ENCODE results near the gene ZNF621. TPM values are rescaled to one million over a fixed set of nuclear protein-coding genes. Genes with fewer than 3 reads are reported as not detected.

ZNF621 gene
- 18.5 TPM for polyA plus RNA-seq (2013, experiment 1 of 2)
- polyA plus RNA-seq (2013, experiment 2 of 2) = 17.4 TPM

- Histone ChIP-seq H3K4me1 (ENCODE audit: control insufficient read depth, insufficient read depth, low read length, poor library complexity, severe bottlenecking) (no peaks in the 10 kb centered on the region), H3K4me3 (ENCODE audit: extremely low read depth, insufficient read depth, low read length, poor library complexity, severe bottlenecking) (peak within 1 kb of the TSS; percentile 68), H3K36me3 (ENCODE audit: control insufficient read depth, insufficient read depth, low read length) (peaks cover 30% of the 10 kb centered on the region), H3K9me3 (ENCODE audit: control insufficient read depth, low read length) (no peaks in the 10 kb centered on the region), H3K27ac (ENCODE audit: low read depth, low read length, severe bottlenecking) (peak within 1 kb of the TSS; percentile 80)
- WGBS, 2 experiments (ENCODE audit: insufficient coverage in 2 of 2) = 0 to 2% methylated on average over 47 to 49 of the region's 59 CpGs
Measured at GRCh38 chr3:40524568-40525285, at the start of gene ZNF621. Gene ZNF621 (plus strand): TSS chr3:40524960. CDS start chr3:40525841, 881 bp downstream.

DNA sequence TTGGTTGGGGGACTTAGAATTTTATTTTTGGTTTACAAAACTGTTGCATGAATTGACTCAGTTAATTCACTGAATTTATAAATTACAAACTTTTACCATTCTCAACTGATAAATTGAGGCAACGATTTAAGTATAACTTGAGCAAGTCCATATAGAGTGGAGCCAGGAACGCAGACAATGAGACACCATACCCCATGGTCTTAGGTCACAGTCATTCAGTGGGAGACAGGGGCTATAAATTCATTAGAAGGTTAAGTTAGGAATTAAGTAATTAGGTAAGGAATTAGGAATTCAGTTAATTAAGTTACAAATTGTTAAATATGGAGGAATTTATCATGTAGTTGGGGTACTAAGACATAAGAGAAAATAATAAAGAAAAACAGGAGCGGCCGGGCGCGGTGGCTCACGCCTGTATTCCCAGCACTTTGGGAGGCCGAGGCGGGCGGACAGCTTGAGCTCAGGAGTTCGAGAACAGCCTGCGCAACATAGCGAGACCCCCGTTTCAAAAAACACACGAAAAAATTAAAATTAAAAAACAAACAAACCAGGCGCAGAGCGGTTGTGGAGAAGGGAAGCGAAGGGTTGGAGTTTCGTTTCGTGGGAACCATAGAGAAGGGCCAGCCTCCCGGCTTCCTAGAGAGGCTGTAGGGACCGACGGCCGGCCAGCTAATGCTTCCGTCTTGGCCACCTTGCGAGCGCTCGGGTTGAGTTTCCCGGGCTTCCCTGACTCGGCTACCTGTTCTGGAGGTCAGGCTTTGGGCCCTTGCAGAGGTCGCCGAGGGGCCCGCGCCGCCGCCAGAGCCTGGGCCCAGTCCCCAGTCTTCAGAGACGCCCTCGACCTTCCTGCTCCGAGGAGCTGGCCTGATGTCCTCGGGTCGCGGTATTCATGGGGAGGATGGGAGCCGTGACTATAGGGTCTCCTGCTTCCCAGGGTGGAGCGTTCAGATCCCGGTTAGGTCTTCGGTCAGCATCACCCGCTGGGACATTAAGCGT lies 48.0 kb upstream of the ZNF621 start, which contains the start of gene ZNF619:
TSS of gene ZNF619 (plus strand) at position 645 of the 993 bp plus-strand sequence. CDS start 858 bp downstream, outside the sequence.
- Histone ChIP-seq H3K9me3 (ENCODE audit: control insufficient read depth, low read length) (no peaks in the 10 kb centered on the region), H3K4me3 (ENCODE audit: extremely low read depth, insufficient read depth, low read length, poor library complexity, severe bottlenecking) (peak within 1 kb of the TSS; percentile 45), H3K27ac (ENCODE audit: low read depth, low read length, severe bottlenecking) (no peak within 1 kb of the TSS), H3K4me1 (ENCODE audit: control insufficient read depth, insufficient read depth, low read length, poor library complexity, severe bottlenecking) (no peaks in the 10 kb centered on the region), H3K36me3 (ENCODE audit: control insufficient read depth, insufficient read depth, low read length) (no peaks in the 10 kb centered on the region)
- 55 to 84% methylated on average over 39 to 45 of the region's 48 CpGs for WGBS, 2 experiments (ENCODE audit: insufficient coverage in 2 of 2)

- no peaks in the 10 kb centered on the region for H3K9me3 ChIP-seq (ENCODE audit: control insufficient read depth, low read length)
- H3K4me3 ChIP-seq (ENCODE audit: extremely low read depth, insufficient read depth, low read length, poor library complexity, severe bottlenecking) = peak overlapping the region; percentile 45
- no peaks in the 10 kb centered on the region for H3K4me1 ChIP-seq (ENCODE audit: control insufficient read depth, insufficient read depth, low read length, poor library complexity, severe bottlenecking)
- no peak overlapping the region for H3K27ac ChIP-seq (ENCODE audit: low read depth, low read length, severe bottlenecking)
- 76% methylated on average over 3 of the region's 4 CpGs for WGBS, 2 experiments (ENCODE audit: insufficient coverage in 2 of 2)
- no peaks in the 10 kb centered on the region for H3K36me3 ChIP-seq (ENCODE audit: control insufficient read depth, insufficient read depth, low read length)
Measured at GRCh38 chr3:40477666-40478065, 47.1 kb upstream of the ZNF621 start.

GRCh38 chr3:40487172-40487571 lies 37.6 kb upstream of the ZNF621 start:
- no peak overlapping the region for H3K27ac ChIP-seq (ENCODE audit: low read depth, low read length, severe bottlenecking)
- H3K4me3 ChIP-seq (ENCODE audit: extremely low read depth, insufficient read depth, low read length, poor library complexity, severe bottlenecking) = no peak overlapping the region
- H3K9me3 ChIP-seq (ENCODE audit: control insufficient read depth, low read length) = peaks cover 12% of the 10 kb centered on the region
- H3K4me1 ChIP-seq (ENCODE audit: control insufficient read depth, insufficient read depth, low read length, poor library complexity, severe bottlenecking) = no peaks in the 10 kb centered on the region
- WGBS, 2 experiments (ENCODE audit: insufficient coverage in 2 of 2) = 88 to 92% methylated on average over 2 to 3 of the region's 3 CpGs
- peaks cover 3% of the 10 kb centered on the region for H3K36me3 ChIP-seq (ENCODE audit: control insufficient read depth, insufficient read depth, low read length)

- Histone ChIP-seq H3K36me3 (ENCODE audit: control insufficient read depth, insufficient read depth, low read length) (peaks cover 1% of the 10 kb centered on the region), H3K4me3 (ENCODE audit: extremely low read depth, insufficient read depth, low read length, poor library complexity, severe bottlenecking) (no peak overlapping the region), H3K27ac (ENCODE audit: low read depth, low read length, severe bottlenecking) (no peak overlapping the region), H3K4me1 (ENCODE audit: control insufficient read depth, insufficient read depth, low read length, poor library complexity, severe bottlenecking) (no peaks in the 10 kb centered on the region), H3K9me3 (ENCODE audit: control insufficient read depth, low read length) (peaks cover 12% of the 10 kb centered on the region)
- WGBS, 2 experiments (ENCODE audit: insufficient coverage in 2 of 2) = 93% methylated on average over 3 of the region's 5 CpGs; no CpG with 5 or more reads in 1 of the 2 experiments
Measured at GRCh38 chr3:40490916-40491315, 33.8 kb upstream of the ZNF621 start.

DNA sequence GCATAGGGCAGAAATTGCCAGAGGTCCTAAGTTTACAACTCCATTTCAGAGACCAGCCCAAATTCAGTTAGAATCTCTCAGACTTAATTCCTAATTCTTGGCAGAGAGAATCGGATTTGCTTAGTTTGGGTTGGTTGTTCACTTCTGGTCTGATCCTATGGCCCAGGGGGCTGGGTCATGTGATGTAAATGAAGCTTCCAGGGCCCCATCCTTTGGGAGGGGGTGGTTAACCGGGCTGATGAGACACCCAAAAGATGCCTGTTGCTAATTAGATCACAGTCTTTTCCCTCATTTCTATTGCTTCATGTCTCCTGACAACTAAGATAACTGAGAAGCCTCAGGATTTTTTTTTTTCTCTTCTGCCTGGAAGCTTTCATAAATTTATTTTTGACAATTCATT lies 30.1 kb upstream of the ZNF621 start:
- H3K9me3 ChIP-seq (ENCODE audit: control insufficient read depth, low read length) = no peaks in the 10 kb centered on the region
- 60% methylated on average over 2 of the region's 2 CpGs; no CpG with 5 or more reads in 1 of the 2 experiments for WGBS, 2 experiments (ENCODE audit: insufficient coverage in 2 of 2)
- H3K4me1 ChIP-seq (ENCODE audit: control insufficient read depth, insufficient read depth, low read length, poor library complexity, severe bottlenecking) = no peaks in the 10 kb centered on the region
- no peak overlapping the region for H3K27ac ChIP-seq (ENCODE audit: low read depth, low read length, severe bottlenecking)
- no peak overlapping the region for H3K4me3 ChIP-seq (ENCODE audit: extremely low read depth, insufficient read depth, low read length, poor library complexity, severe bottlenecking)
- no peaks in the 10 kb centered on the region for H3K36me3 ChIP-seq (ENCODE audit: control insufficient read depth, insufficient read depth, low read length)

- Histone ChIP-seq H3K36me3 (ENCODE audit: control insufficient read depth, insufficient read depth, low read length) (no peaks in the 10 kb centered on the region), H3K4me1 (ENCODE audit: control insufficient read depth, insufficient read depth, low read length, poor library complexity, severe bottlenecking) (no peaks in the 10 kb centered on the region), H3K27ac (ENCODE audit: low read depth, low read length, severe bottlenecking) (no peak overlapping the region), H3K9me3 (ENCODE audit: control insufficient read depth, low read length) (no peaks in the 10 kb centered on the region), H3K4me3 (ENCODE audit: extremely low read depth, insufficient read depth, low read length, poor library complexity, severe bottlenecking) (no peak overlapping the region)
- WGBS, 2 experiments (ENCODE audit: insufficient coverage in 2 of 2) = 100% methylated on average over 1 of the region's 2 CpGs; no CpG with 5 or more reads in 1 of the 2 experiments
Measured at GRCh38 chr3:40497288-40497687, 27.5 kb upstream of the ZNF621 start.

DNA sequence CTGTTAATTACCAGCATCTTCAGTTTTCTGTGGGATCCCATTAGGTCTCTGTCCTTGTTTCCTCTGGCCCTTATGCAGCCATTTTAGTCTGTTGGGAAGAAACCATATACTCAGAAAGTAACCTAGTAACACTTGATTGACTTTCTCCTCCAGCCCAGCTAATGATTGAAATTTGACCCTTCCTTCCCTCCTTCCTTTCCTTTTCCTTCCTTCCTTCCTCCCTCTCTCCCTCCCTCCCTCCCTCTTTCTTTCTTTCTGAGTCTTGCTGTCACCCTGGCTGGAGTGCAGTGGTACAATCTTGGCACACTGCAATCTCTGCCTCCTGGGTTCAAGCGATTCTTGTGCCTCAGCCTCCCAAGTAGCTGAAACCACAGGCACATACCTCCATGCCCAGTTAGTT lies 24.8 kb upstream of the ZNF621 start:
- WGBS, 2 experiments (ENCODE audit: insufficient coverage in 2 of 2) = 100% methylated on average over 1 of the region's 1 CpG; no CpG with 5 or more reads in 1 of the 2 experiments
- Histone ChIP-seq H3K4me3 (ENCODE audit: extremely low read depth, insufficient read depth, low read length, poor library complexity, severe bottlenecking) (no peak overlapping the region), H3K36me3 (ENCODE audit: control insufficient read depth, insufficient read depth, low read length) (no peaks in the 10 kb centered on the region), H3K4me1 (ENCODE audit: control insufficient read depth, insufficient read depth, low read length, poor library complexity, severe bottlenecking) (no peaks in the 10 kb centered on the region), H3K9me3 (ENCODE audit: control insufficient read depth, low read length) (no peaks in the 10 kb centered on the region), H3K27ac (ENCODE audit: low read depth, low read length, severe bottlenecking) (no peak overlapping the region)

DNA sequence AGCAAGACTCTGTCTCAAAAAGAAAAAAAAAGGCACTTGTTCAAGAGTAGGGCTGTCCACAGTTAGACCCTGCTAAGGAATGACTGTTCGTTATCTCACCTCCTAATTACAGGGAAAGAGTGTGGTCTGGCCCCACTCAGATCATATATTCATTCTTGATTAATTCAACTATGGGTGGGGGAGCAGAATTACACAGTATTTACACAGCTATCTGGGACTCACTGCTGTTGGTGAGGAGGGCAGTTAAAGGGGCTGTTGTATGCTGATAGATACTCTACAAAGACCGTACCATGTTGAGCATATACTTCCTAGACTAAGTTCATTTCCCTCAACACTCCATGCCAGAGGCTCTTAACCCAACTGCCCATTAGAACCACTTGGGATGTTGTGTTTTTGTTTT lies 22.7 kb upstream of the ZNF621 start:
- no peaks in the 10 kb centered on the region for H3K9me3 ChIP-seq (ENCODE audit: control insufficient read depth, low read length)
- no peak overlapping the region for H3K4me3 ChIP-seq (ENCODE audit: extremely low read depth, insufficient read depth, low read length, poor library complexity, severe bottlenecking)
- H3K4me1 ChIP-seq (ENCODE audit: control insufficient read depth, insufficient read depth, low read length, poor library complexity, severe bottlenecking) = no peaks in the 10 kb centered on the region
- H3K36me3 ChIP-seq (ENCODE audit: control insufficient read depth, insufficient read depth, low read length) = no peaks in the 10 kb centered on the region
- WGBS, 2 experiments (ENCODE audit: insufficient coverage in 2 of 2) = no CpG with 5 or more reads among the region's 2 CpGs
- H3K27ac ChIP-seq (ENCODE audit: low read depth, low read length, severe bottlenecking) = no peak overlapping the region

- 98 to 100% methylated on average over 4 to 5 of the region's 5 CpGs for WGBS, 2 experiments (ENCODE audit: insufficient coverage in 2 of 2)
Measured at GRCh38 chr3:40504636-40505430, 19.9 kb upstream of the ZNF621 start.

More at GRCh38 chr3:40504636-40505430, 19.9 kb upstream of the ZNF621 start:
- Histone ChIP-seq H3K4me1 (ENCODE audit: control insufficient read depth, insufficient read depth, low read length, poor library complexity, severe bottlenecking) (no peaks in the 10 kb centered on the region), H3K9me3 (ENCODE audit: control insufficient read depth, low read length) (no peaks in the 10 kb centered on the region), H3K36me3 (ENCODE audit: control insufficient read depth, insufficient read depth, low read length) (peaks cover 6% of the 10 kb centered on the region), H3K27ac (ENCODE audit: low read depth, low read length, severe bottlenecking) (peak overlapping the region; percentile 61), H3K4me3 (ENCODE audit: extremely low read depth, insufficient read depth, low read length, poor library complexity, severe bottlenecking) (peak overlapping the region; percentile 61)

Measured in mesodermal cell (in vitro differentiated cells).